GM23248 (cell line): ENCODE data around the gene TNFAIP3.

ENCODE experiments used
- EZH2 ChIP-seq: fragments of 200-600 bp; sonication (generic); IDR thresholded peaks from 2 replicates; pipeline ENCODE4 v1.6.1; 2018; ENCODE audit warnings: antibody characterized with exemption, mild to moderate bottlenecking; ENCODE audit not compliant: insufficient read depth, poor library complexity, severe bottlenecking
- EZH2phosphoT487 ChIP-seq: fragments of 200-600 bp; sonication (generic); IDR thresholded peaks from 2 replicates; pipeline ENCODE4 v1.6.1; 2018; ENCODE audit warnings: antibody characterized with exemption, moderate library complexity, mild to moderate bottlenecking, low read depth; ENCODE audit not compliant: insufficient read depth

GRCh38 chr6:137882225-137882961 is 15.3 kb downstream of the TNFAIP3 start:
- TF ChIP-seq EZH2phosphoT487 (no peak), EZH2 (no peak)
